Right lobe of liver (tissue), 5 donors: Measurements from ENCODE around the gene LCE5A. TPM values are rescaled to one million over a fixed set of nuclear protein-coding genes. Genes with fewer than 3 reads are reported as not detected.

Experiments
- total RNA-seq, 6 experiments: library from RNA; depleted of rRNA in 2 of 6; stranded (reverse); fragments of >200 nt in 2 of 6; fragmentation: NEBNext Ultra II Directional in 3 of 6; extraction: Animal tissue kit (Norgen Biotek cat#: 25700) in 3 of 6; gene quantifications; one replicate each; pipeline versions ENCODE4 v1.1.0 to v1.2.4, GENCODE V29; 2016 to 2023
- donor health status: DM: no; HTN: no; CAD: no.
- donor health status: DM: no; HTN: no; CAD: no.
- donor health status: DM: no; HTN: yes; CAD: no.
- donor health status: DM: no; HTN: yes; CAD: no.

LCE5A gene
- total RNA-seq, 6 experiments from 2014 or later, result not detected

Other genes starting within 250 kb of the LCE5A start
- not detected for gene FLG, start 185.6 kb upstream of the LCE5A start, total RNA-seq
- gene FLG2, start 150.8 kb upstream of the LCE5A start, total RNA-seq, result not detected
- not detected for gene CRNN, start 96.5 kb upstream of the LCE5A start, total RNA-seq
- gene CRCT1, start 3.7 kb downstream of the LCE5A start, total RNA-seq, result not detected
- not detected for gene LCE3E, start 56.0 kb downstream of the LCE5A start, total RNA-seq
- not detected for gene LCE3D, start 69.7 kb downstream of the LCE5A start, total RNA-seq
- gene LCE3C, start 89.4 kb downstream of the LCE5A start, total RNA-seq, result not detected
- gene LCE3B, start 103.0 kb downstream of the LCE5A start, total RNA-seq, result not detected
- not detected for gene LCE3A, start 112.3 kb downstream of the LCE5A start, total RNA-seq
- not detected for gene LCE2D, start 152.6 kb downstream of the LCE5A start, total RNA-seq
- not detected for gene LCE2C, start 164.5 kb downstream of the LCE5A start, total RNA-seq
- not detected for gene LCE2B, start 175.3 kb downstream of the LCE5A start, total RNA-seq
- not detected for gene LCE2A, start 187.5 kb downstream of the LCE5A start, total RNA-seq
- not detected for gene LCE4A, start 197.4 kb downstream of the LCE5A start, total RNA-seq
- not detected for gene KPRP, start 247.2 kb downstream of the LCE5A start, total RNA-seq